ENCODE data around the gene TEX35. TPM values are rescaled to one million over a fixed set of nuclear protein-coding genes. Genes with fewer than 3 reads are reported as not detected.

Gene TEX35
- total and polyA plus RNA-seq, 9 donors: not detected

- H3K27ac ChIP-seq: no peak overlapping the region
- no peaks in the 10 kb centered on the region for H3K36me3 ChIP-seq
- no peaks in the 10 kb centered on the region for H3K9me3 ChIP-seq
- no peaks in the 10 kb centered on the region for H3K27me3 ChIP-seq
- DNase-seq: no peak
- no peak overlapping the region for H3K4me3 ChIP-seq
- intact Hi-C loops (cut with DNase I): no loop called here
- 94 to 97% (median 95%) methylated on average over 7 of the region's 7 CpGs for WGBS, 3 donors
- H3K4me1 ChIP-seq (ENCODE audit: insufficient read depth): no peaks in the 10 kb centered on the region
- no peak for TF ChIP-seq POLR2A (IDR thresholded peaks at IDR 0.05)
- no peak for TF ChIP-seq CTCF (IDR thresholded peaks at IDR 0.05)
- TF ChIP-seq EP300 (IDR thresholded peaks at IDR 0.05): no peak
Measured at GRCh38 chr1:178563099-178563820, 50.4 kb downstream of the TEX35 start.

- Histone ChIP-seq H3K4me1 (ENCODE audit: insufficient read depth) (no peaks in the 10 kb centered on the region), H3K4me3 (no peak overlapping the region), H3K27ac (no peak overlapping the region), H3K36me3 (no peaks in the 10 kb centered on the region), H3K9me3 (no peaks in the 10 kb centered on the region), H3K27me3 (no peaks in the 10 kb centered on the region)
- 43 to 49% (median 49%) methylated on average over 4 of the region's 4 CpGs for WGBS, 3 donors
- TF ChIP-seq POLR2A (IDR thresholded peaks at IDR 0.05) (no peak), EP300 (IDR thresholded peaks at IDR 0.05) (no peak), CTCF (IDR thresholded peaks at IDR 0.05) (no peak)
- intact Hi-C loops (cut with DNase I): no loop called here
- DNase-seq: no peak
Measured at GRCh38 chr1:178564086-178564782, 51.3 kb downstream of the TEX35 start.

- intact Hi-C loops (cut with DNase I): no loop called here
Measured at GRCh38 chr1:178564783-178565180, 51.9 kb downstream of the TEX35 start.

GRCh38 chr1:178565586-178565985, 52.7 kb downstream of the TEX35 start:
- TF ChIP-seq CTCF (IDR thresholded peaks at IDR 0.05): no peak
- TF ChIP-seq EP300 (IDR thresholded peaks at IDR 0.05): no peak
- TF ChIP-seq POLR2A (IDR thresholded peaks at IDR 0.05): no peak

More at GRCh38 chr1:178564783-178565180, 51.9 kb downstream of the TEX35 start:
- no peak for DNase-seq
- no peaks in the 10 kb centered on the region for H3K4me1 ChIP-seq (ENCODE audit: insufficient read depth)
- H3K27ac ChIP-seq: no peak overlapping the region
- H3K9me3 ChIP-seq: no peaks in the 10 kb centered on the region
- no peak for TF ChIP-seq EP300 (IDR thresholded peaks at IDR 0.05)
- TF ChIP-seq POLR2A (IDR thresholded peaks at IDR 0.05): no peak
- H3K36me3 ChIP-seq: no peaks in the 10 kb centered on the region
- WGBS, 3 donors: 48 to 88% (median 50%) methylated on average over 2 of the region's 2 CpGs
- H3K27me3 ChIP-seq: no peaks in the 10 kb centered on the region
- no peak overlapping the region for H3K4me3 ChIP-seq

GRCh38 chr1:178566187-178566586, 53.3 kb downstream of the TEX35 start:
- intact Hi-C loops (cut with DNase I): no loop called here
- H3K27ac ChIP-seq: no peak overlapping the region
- no peaks in the 10 kb centered on the region for H3K27me3 ChIP-seq
- no peak for DNase-seq
- WGBS, 3 donors: 96 to 100% (median 97%) methylated on average over 3 of the region's 3 CpGs
- no peaks in the 10 kb centered on the region for H3K9me3 ChIP-seq
- no peaks in the 10 kb centered on the region for H3K4me1 ChIP-seq (ENCODE audit: insufficient read depth)
- H3K36me3 ChIP-seq: no peaks in the 10 kb centered on the region
- H3K4me3 ChIP-seq: no peak overlapping the region
- no peak for TF ChIP-seq POLR2A (IDR thresholded peaks at IDR 0.05)
- TF ChIP-seq EP300 (IDR thresholded peaks at IDR 0.05): no peak
- no peak for TF ChIP-seq CTCF (IDR thresholded peaks at IDR 0.05)

More at GRCh38 chr1:178565586-178565985, 52.7 kb downstream of the TEX35 start:
- Histone ChIP-seq H3K27me3 (no peaks in the 10 kb centered on the region), H3K9me3 (no peaks in the 10 kb centered on the region), H3K36me3 (no peaks in the 10 kb centered on the region), H3K4me3 (no peak overlapping the region), H3K27ac (no peak overlapping the region), H3K4me1 (ENCODE audit: insufficient read depth) (no peaks in the 10 kb centered on the region)
- intact Hi-C loops (cut with DNase I): no loop called here
- no peak for DNase-seq
- 94 to 96% (median 95%) methylated on average over 3 of the region's 3 CpGs for WGBS, 3 donors

Measured in ovary (tissue), 9 donors.